Measurements from ENCODE around the gene LAMA1. TPM values are rescaled to one million over a fixed set of nuclear protein-coding genes. Genes with fewer than 3 reads are reported as not detected.

The LAMA1 gene
- total and polyA plus RNA-seq, 10 donors = 0.20 to 2.3 (median 0.63) TPM

GRCh38 chr18:7116792-7117389, 706 bp downstream of the LAMA1 start:
- Histone ChIP-seq H3K4me1 (peaks cover 0 to 24% (median 20%) of the 10 kb centered on the region in 6 donors), H3K36me3 (no peaks in the 10 kb centered on the region), H3K27ac (no peak overlapping the region), H3K9me3 (peaks cover 0 to 18% (median 0%) of the 10 kb centered on the region in 8 donors), H3K4me3 (peak overlapping the region; percentile 16 to 62 (median 37)), H3K27me3 (replicated peaks in 1 of 7) (peaks cover 0 to 75% (median 34%) of the 10 kb centered on the region in 7 donors)
- no peak for TF ChIP-seq POLR2A (IDR thresholded peaks at IDR 0.05)
- TF ChIP-seq CTCF (IDR thresholded peaks at IDR 0.05 in 8 of 11, conservative IDR thresholded peaks at IDR 0.05 in 3 of 11) = no peak
- TF ChIP-seq POLR2AphosphoS5 (IDR thresholded peaks at IDR 0.05) = no peak
- intact Hi-C loops (cut with DNase I; ENCODE audit: low total_unique reads) = no loop called here
- 1 to 13% (median 3%) methylated on average over 22 to 61 of the region's 61 CpGs for WGBS, 5 donors
- no peak for DNase-seq

- 7 to 12% (median 10%) methylated on average over 24 of the region's 24 CpGs for WGBS, 5 donors
- peaks cover 0 to 75% (median 37%) of the 10 kb centered on the region in 7 donors for H3K27me3 ChIP-seq (replicated peaks in 1 of 7)
- peaks cover 0 to 18% (median 0%) of the 10 kb centered on the region in 8 donors for H3K9me3 ChIP-seq
- intact Hi-C loops (cut with DNase I; ENCODE audit: low total_unique reads) = no loop called here
- H3K4me1 ChIP-seq = peaks cover 0 to 24% (median 20%) of the 10 kb centered on the region in 6 donors
- no peaks in the 10 kb centered on the region for H3K36me3 ChIP-seq
- peak overlapping the region in 7 of 8 donors; percentile 32 to 62 (median 37) for H3K4me3 ChIP-seq
- H3K27ac ChIP-seq = no peak overlapping the region
- DNase-seq = no peak
- TF ChIP-seq POLR2A (IDR thresholded peaks at IDR 0.05) = no peak
- TF ChIP-seq POLR2AphosphoS5 (IDR thresholded peaks at IDR 0.05) = no peak
- TF ChIP-seq CTCF (IDR thresholded peaks at IDR 0.05 in 8 of 11, conservative IDR thresholded peaks at IDR 0.05 in 3 of 11) = no peak
Measured at GRCh38 chr18:7116001-7116730, 1.4 kb downstream of the LAMA1 start.

- TF ChIP-seq POLR2AphosphoS5 (IDR thresholded peaks at IDR 0.05) (no peak), CTCF (IDR thresholded peaks at IDR 0.05 in 8 of 11, conservative IDR thresholded peaks at IDR 0.05 in 3 of 11) (no peak), POLR2A (IDR thresholded peaks at IDR 0.05) (no peak)
- H3K27ac ChIP-seq = no peak overlapping the region
- H3K4me1 ChIP-seq = peaks cover 0 to 23% (median 19%) of the 10 kb centered on the region in 6 donors
- no peak for DNase-seq
- peaks cover 0 to 63% (median 30%) of the 10 kb centered on the region in 7 donors for H3K27me3 ChIP-seq (replicated peaks in 1 of 7)
- H3K9me3 ChIP-seq = peaks cover 0 to 20% (median 0%) of the 10 kb centered on the region in 8 donors
- intact Hi-C loops (cut with DNase I; ENCODE audit: low total_unique reads) = no loop called here
- 75 to 88% (median 84%) methylated on average over 3 of the region's 3 CpGs for WGBS, 5 donors
- H3K4me3 ChIP-seq = no peak overlapping the region
- no peaks in the 10 kb centered on the region for H3K36me3 ChIP-seq
Measured at GRCh38 chr18:7112936-7113335, 4.7 kb downstream of the LAMA1 start.

GRCh38 chr18:7111134-7111533, 6.5 kb downstream of the LAMA1 start:
- WGBS, 5 donors = 68 to 86% (median 76%) methylated on average over 2 of the region's 2 CpGs
- no peak for TF ChIP-seq POLR2AphosphoS5 (IDR thresholded peaks at IDR 0.05)
- no peak for TF ChIP-seq CTCF (IDR thresholded peaks at IDR 0.05 in 8 of 11, conservative IDR thresholded peaks at IDR 0.05 in 3 of 11)
- no peak for TF ChIP-seq POLR2A (IDR thresholded peaks at IDR 0.05)
- Histone ChIP-seq H3K4me3 (no peak overlapping the region), H3K9me3 (peaks cover 0 to 15% (median 0%) of the 10 kb centered on the region in 8 donors), H3K4me1 (peaks cover 0 to 5% (median 4%) of the 10 kb centered on the region in 6 donors), H3K27ac (no peak overlapping the region), H3K36me3 (no peaks in the 10 kb centered on the region), H3K27me3 (replicated peaks in 1 of 7) (peaks cover 0 to 45% (median 12%) of the 10 kb centered on the region in 7 donors)
- intact Hi-C loops (cut with DNase I; ENCODE audit: low total_unique reads) = no loop called here
- DNase-seq = no peak
